Endothelial cell of umbilical vein (primary cell): Measurements from ENCODE around the gene DHX40. TPM values are rescaled to one million over a fixed set of nuclear protein-coding genes. Genes with fewer than 3 reads are reported as not detected.
"Not testable (repeated sequence)": the region's sequence is repeated elsewhere in the genome, so short reads cannot be mapped to it uniquely, and the experiment has no call there.

Experiments used
- BruUV-seq: library from RNA; stranded (reverse); fragments of 400-500 nt; replicated peaks from 2 replicates; lab custom pipeline; 2021; lab: Mats Ljungman, UMichigan
- CTCF ChIA-PET: fragments of 300-600, 350-600 bp; sonication (Branson Sonifier 250); formaldehyde crosslinking; loops from one replicate; lab custom pipeline; 2021; ENCODE audit warnings: antibody characterized with exemption, inconsistent platforms; lab: Charles Lee
- POLR2A ChIA-PET: fragments of 300-600, 350-600 bp; sonication (Branson Sonifier 250); formaldehyde crosslinking; loops from one replicate; lab custom pipeline; 2021; ENCODE audit warnings: antibody characterized with exemption, inconsistent platforms; lab: Charles Lee
- DNase-seq: peaks from one replicate; pipeline ENCODE4 v3.0.0-alpha.2; 2011; ENCODE audit warnings: low read depth, low spot score
- FAIRE-seq: peaks from 2 replicates; lab custom pipeline; 2011; peaks lifted over from hg19 to GRCh38; lab: Jason Lieb, UNC
- H2AFZ ChIP-seq: 2 replicates; pipeline ENCODE4 v1.6.0; 2012; ENCODE audit warnings: low read depth, low read length, control low read depth, inconsistent platforms
- H3K27ac ChIP-seq: 2 replicates; pipeline ENCODE4 v1.5.1; 2011; ENCODE audit warnings: low read depth, mild to moderate bottlenecking, control low read depth, low read length, moderate library complexity; ENCODE audit not compliant: insufficient read depth
- H3K27me3 ChIP-seq, 2 experiments: 2 replicates each; pipeline versions ENCODE4 v1.6.0 to v1.6.1; 2011; ENCODE audit warnings: low read length in 2 of 2, mixed read lengths in 1 of 2; ENCODE audit not compliant: control insufficient read depth in 2 of 2, insufficient read depth in 2 of 2
- H3K36me3 ChIP-seq, 2 experiments: 2 replicates in 1 of 2; 3 replicates in 1 of 2; pipeline ENCODE4 v1.5.1; 2011; ENCODE audit warnings: low read length in 2 of 2, mild to moderate bottlenecking in 1 of 2, moderate library complexity in 1 of 2; ENCODE audit not compliant: control insufficient read depth in 2 of 2, insufficient read depth in 2 of 2; ENCODE audit errors: extremely low read depth in 1 of 2
- H3K4me1 ChIP-seq: 3 replicates; pipeline ENCODE4 v1.5.1; 2011; ENCODE audit warnings: mild to moderate bottlenecking, low read length; ENCODE audit not compliant: control insufficient read depth, insufficient read depth; ENCODE audit errors: extremely low read depth
- H3K4me2 ChIP-seq: 2 replicates; pipeline ENCODE4 v1.6.1; 2011; ENCODE audit warnings: low read length, control low read depth, mixed read lengths; ENCODE audit not compliant: insufficient read depth
- H3K4me3 ChIP-seq, 3 experiments: fragments of 200-600 bp in 1 of 3; sonication (generic), shearing (Covaris generic) in 1 of 3; replicated peaks in 1 of 3; 2 replicates each; pipeline ENCODE4 v1.5.1; 2011 to 2016; ENCODE audit warnings: control low read depth in 3 of 3, low read length in 3 of 3, mild to moderate bottlenecking in 2 of 3, inconsistent platforms in 1 of 3, low read depth in 1 of 3, moderate library complexity in 1 of 3; ENCODE audit not compliant: insufficient read depth in 1 of 3
- H3K79me2 ChIP-seq: 2 replicates; pipeline ENCODE4 v1.6.0; 2012; ENCODE audit warnings: low read length, inconsistent platforms; ENCODE audit not compliant: control insufficient read depth, insufficient read depth
- H3K9ac ChIP-seq: replicated peaks from 2 replicates; pipeline ENCODE3; 2011; ENCODE audit warnings: low read length, control low read depth; ENCODE audit not compliant: insufficient read depth; ENCODE audit errors: extremely low read depth
- H3K9me1 ChIP-seq: replicated peaks from 3 replicates; pipeline ENCODE4 v1.6.0; 2011; ENCODE audit warnings: mild to moderate bottlenecking, low read length; ENCODE audit not compliant: control insufficient read depth, insufficient read depth; ENCODE audit errors: extremely low read depth
- H3K9me3 ChIP-seq: replicated peaks from 2 replicates; pipeline ENCODE4 v1.5.1; 2012; ENCODE audit warnings: low read length, inconsistent platforms; ENCODE audit not compliant: control insufficient read depth, insufficient read depth
- H4K20me1 ChIP-seq: replicated peaks from 2 replicates; pipeline ENCODE3; 2011; ENCODE audit warnings: mild to moderate bottlenecking, low read length; ENCODE audit not compliant: control insufficient read depth, insufficient read depth; ENCODE audit errors: extremely low read depth
- EZH2 ChIP-seq: IDR thresholded peaks from 2 replicates; pipeline ENCODE4 v1.6.1; 2012; ENCODE audit warnings: borderline replicate concordance, low read depth, mild to moderate bottlenecking, moderate library complexity, low read length, inconsistent platforms; ENCODE audit not compliant: severe bottlenecking
- FOS ChIP-seq: IDR thresholded peaks from 2 replicates; pipeline ENCODE4 v1.6.1; 2011; ENCODE audit warnings: mild to moderate bottlenecking, low read length, moderate library complexity, borderline replicate concordance; ENCODE audit not compliant: insufficient read depth
- GATA2 ChIP-seq: IDR thresholded peaks from 2 replicates; pipeline ENCODE4 v1.7.0; 2011; ENCODE audit warnings: low read depth, mild to moderate bottlenecking, moderate library complexity, mixed read lengths, low read length; ENCODE audit not compliant: insufficient read length, insufficient read depth
- JUN ChIP-seq: IDR thresholded peaks from 2 replicates; pipeline ENCODE4 v1.6.1; 2011; ENCODE audit warnings: borderline replicate concordance, low read depth; ENCODE audit not compliant: insufficient read length, insufficient read depth
- MYC ChIP-seq: IDR thresholded peaks from one replicate; pipeline ENCODE4 v1.6.1; 2011; ENCODE audit warnings: mild to moderate bottlenecking, low read depth, low read length
- POLR2A ChIP-seq: IDR thresholded peaks from 2 replicates; pipeline ENCODE4 v1.6.1; 2012; ENCODE audit warnings: low read depth, mild to moderate bottlenecking, control low read depth, low read length
- POLR2AphosphoS5 ChIP-seq: IDR thresholded peaks from 2 replicates; pipeline ENCODE4 v1.6.1; 2012; ENCODE audit warnings: low read depth, mild to moderate bottlenecking, control low read depth, low read length, moderate library complexity; ENCODE audit not compliant: insufficient read depth
- dilution Hi-C: fragments of 300-500 bp; cut with MboI; formaldehyde crosslinking; loops from one replicate; pipeline ENCODE4 v1.15.0; 2019; ENCODE audit warnings: low sequenced_read_pairs; ENCODE audit not compliant: extremely low pct_ligation_motif_present
- intact Hi-C: fragments of 100-400 bp; cut with micrococcal nuclease; formaldehyde crosslinking; loops from one replicate; pipeline ENCODE4 v1.10.0; 2022
- polyA plus RNA-seq, 4 experiments: library from polyadenylated mRNA; depleted of rRNA in 3 of 4; stranded (reverse) in 3 of 4; unstranded in 1 of 4; fragments of >200 nt; gene quantifications; 2 replicates each; pipeline versions ENCODE4 v1.2.1 to v1.2.3, GENCODE V29; 2011 to 2012; ENCODE audit warnings: missing spikeins in 1 of 4
- total RNA-seq: library from RNA; stranded (reverse); gene quantifications from 2 replicates; pipeline ENCODE4 v1.2.3, GENCODE V29; 2021
- TF ChIP-seq, protein P1 (sequence below): IDR thresholded peaks from 2 replicates; pipeline ENCODE4 v1.6.1; 2011; ENCODE audit not compliant: insufficient read depth, insufficient read length
- TF ChIP-seq, protein P2 (sequence below), 2 donors: IDR thresholded peaks; 1 replicate in 1 of 2; 2 replicates in 1 of 2; pipeline ENCODE4 v1.5.1; 2011; ENCODE audit warnings: low read length in 2 of 2, mild to moderate bottlenecking in 2 of 2, moderate library complexity in 2 of 2, control low read depth in 1 of 2, inconsistent platforms in 1 of 2, low read depth in 1 of 2; ENCODE audit not compliant: insufficient read depth in 1 of 2; ENCODE audit errors: extremely low read depth in 1 of 2

DHX40 gene
- total and polyA plus RNA-seq, 2 donors (not counting 3 experiments of a cell fraction or from before 2014, with no cell fraction given) = 14.0 to 29.7 TPM

DNA sequence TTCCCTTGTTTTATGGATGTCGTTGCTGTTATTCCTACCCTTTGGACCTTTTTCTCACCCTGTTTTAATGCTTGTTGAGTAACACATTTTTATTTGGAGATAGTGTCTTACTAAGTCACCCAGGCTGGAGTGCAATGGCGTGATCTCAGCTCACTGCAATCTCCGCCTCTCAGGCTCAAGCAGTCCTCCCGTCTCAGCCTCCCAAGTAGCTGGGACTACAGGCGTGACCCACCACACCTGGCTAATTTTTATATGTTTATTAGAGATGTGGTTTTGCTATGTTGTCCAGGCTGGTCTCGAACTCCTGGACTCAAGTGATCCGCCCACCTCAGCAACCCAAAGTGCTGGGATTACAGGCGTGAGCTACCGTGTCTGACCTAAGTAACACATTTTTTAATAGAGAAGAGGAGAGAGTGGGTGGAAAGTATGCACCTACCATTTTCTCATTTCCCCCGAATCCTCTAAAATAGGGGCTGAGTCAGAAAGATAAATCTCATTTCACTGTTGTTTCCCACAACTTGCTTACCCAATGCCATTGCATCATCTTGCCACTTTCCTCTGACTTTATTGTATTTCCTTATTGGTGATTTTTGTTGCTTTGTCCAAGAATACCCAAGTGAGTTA is 7.0 kb downstream of the DHX40 start:
- no peak for FAIRE-seq
- H3K79me2 ChIP-seq = no peaks in the 10 kb centered on the region
- no peaks in the 10 kb centered on the region for H3K4me1 ChIP-seq
- intact Hi-C loops (no loop called here), dilution Hi-C loops (no loop called here)
- no peak for DNase-seq
- TF ChIP-seq GATA2 (no peak), MYC (no peak), POLR2AphosphoS5 (no peak), EZH2 (no peak), JUN (no peak), FOS (no peak), POLR2A (no peak)
- TF ChIP-seq, protein P1, sequence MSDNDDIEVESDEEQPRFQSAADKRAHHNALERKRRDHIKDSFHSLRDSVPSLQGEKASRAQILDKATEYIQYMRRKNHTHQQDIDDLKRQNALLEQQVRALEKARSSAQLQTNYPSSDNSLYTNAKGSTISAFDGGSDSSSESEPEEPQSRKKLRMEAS = no peak
- TF ChIP-seq, protein P2, sequence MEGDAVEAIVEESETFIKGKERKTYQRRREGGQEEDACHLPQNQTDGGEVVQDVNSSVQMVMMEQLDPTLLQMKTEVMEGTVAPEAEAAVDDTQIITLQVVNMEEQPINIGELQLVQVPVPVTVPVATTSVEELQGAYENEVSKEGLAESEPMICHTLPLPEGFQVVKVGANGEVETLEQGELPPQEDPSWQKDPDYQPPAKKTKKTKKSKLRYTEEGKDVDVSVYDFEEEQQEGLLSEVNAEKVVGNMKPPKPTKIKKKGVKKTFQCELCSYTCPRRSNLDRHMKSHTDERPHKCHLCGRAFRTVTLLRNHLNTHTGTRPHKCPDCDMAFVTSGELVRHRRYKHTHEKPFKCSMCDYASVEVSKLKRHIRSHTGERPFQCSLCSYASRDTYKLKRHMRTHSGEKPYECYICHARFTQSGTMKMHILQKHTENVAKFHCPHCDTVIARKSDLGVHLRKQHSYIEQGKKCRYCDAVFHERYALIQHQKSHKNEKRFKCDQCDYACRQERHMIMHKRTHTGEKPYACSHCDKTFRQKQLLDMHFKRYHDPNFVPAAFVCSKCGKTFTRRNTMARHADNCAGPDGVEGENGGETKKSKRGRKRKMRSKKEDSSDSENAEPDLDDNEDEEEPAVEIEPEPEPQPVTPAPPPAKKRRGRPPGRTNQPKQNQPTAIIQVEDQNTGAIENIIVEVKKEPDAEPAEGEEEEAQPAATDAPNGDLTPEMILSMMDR (IDR thresholded peaks at IDR 0.05; ENCODE audit: extremely low read depth in 1 of 2, insufficient read depth in 1 of 2, low read depth in 1 of 2, low read length in 2 of 2) = no peak
- H3K9me3 ChIP-seq = no peaks in the 10 kb centered on the region
- H3K9me1 ChIP-seq = no peaks in the 10 kb centered on the region
- BruUV-seq = no TSS peak
- no peak overlapping the region for H3K4me2 ChIP-seq
- ChIA-PET CTCF (no interaction called here), POLR2A (no interaction called here)
- no peaks in the 10 kb centered on the region for H4K20me1 ChIP-seq
- no peak overlapping the region for H2AFZ ChIP-seq
- no peak overlapping the region for H3K27ac ChIP-seq
- H3K27me3 ChIP-seq = no peaks in the 10 kb centered on the region
- no peak overlapping the region for H3K9ac ChIP-seq
- no peak overlapping the region for H3K4me3 ChIP-seq
- peaks cover 0 to 2% of the 10 kb centered on the region in 2 experiments for H3K36me3 ChIP-seq

DNA sequence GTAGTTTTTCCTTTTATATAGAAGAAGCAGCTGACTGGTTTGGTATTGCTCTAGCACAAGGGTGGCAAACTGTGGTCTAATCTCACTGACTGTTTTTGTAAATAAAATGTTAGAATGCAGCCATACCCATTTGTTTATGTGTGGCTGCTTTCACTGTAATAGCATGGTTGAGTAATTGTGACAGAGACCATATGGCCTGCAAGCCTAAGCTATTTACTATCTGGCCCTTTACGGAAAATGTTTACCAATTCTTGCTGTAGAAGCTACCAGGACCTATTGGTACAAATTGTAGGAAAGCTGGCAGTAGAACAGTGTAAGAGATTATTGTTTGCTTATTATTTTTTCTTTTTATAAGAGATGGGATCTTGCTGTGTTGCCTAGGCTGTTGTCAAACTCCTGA is 18.8 kb downstream of the DHX40 start:
- DNase-seq, H3K27me3 ChIP-seq, H3K79me2 ChIP-seq, intact Hi-C loops, H3K36me3 ChIP-seq, H3K9ac ChIP-seq, H3K9me1 ChIP-seq, H3K4me3 ChIP-seq, H3K27ac ChIP-seq, H4K20me1 ChIP-seq, BruUV-seq, dilution Hi-C loops, H3K4me2 ChIP-seq, CTCF ChIA-PET, FAIRE-seq, H2AFZ ChIP-seq, H3K9me3 ChIP-seq, POLR2A ChIA-PET, H3K4me1 ChIP-seq: not testable (repeated sequence)
